Esophagus muscularis mucosa (tissue), 4 donors: ENCODE measurements around the gene CEP104. TPM values are rescaled to one million over a fixed set of nuclear protein-coding genes. Genes with fewer than 3 reads are reported as not detected.

ENCODE experiments used
- DNase-seq: peaks from one replicate; pipeline ENCODE4 v3.0.0-alpha.2; 2017; ENCODE audit errors: extremely low spot score
- H3K27ac ChIP-seq, 4 donors: fragments of 200-600 bp; sonication (generic); replicated peaks in 1 of 4; 1 replicate in 3 of 4; 2 replicates in 1 of 4; pipeline ENCODE4 v1.5.1; 2016 to 2019; ENCODE audit warnings: mild to moderate bottlenecking in 1 of 4
- H3K27me3 ChIP-seq, 4 donors: fragments of 200-600 bp; sonication (generic); one replicate each; pipeline versions ENCODE4 v1.5.1 to v1.6.0; 2016 to 2019
- H3K36me3 ChIP-seq, 4 donors: fragments of 200-600 bp; sonication (generic); one replicate each; pipeline ENCODE4 v1.5.1; 2016 to 2019
- H3K4me1 ChIP-seq, 4 donors: fragments of 200-600 bp; sonication (generic); one replicate each; pipeline ENCODE4 v1.5.1; 2016 to 2019
- H3K4me3 ChIP-seq, 4 donors: fragments of 200-600 bp; sonication (generic); 1 replicate in 2 of 4; 2 replicates in 2 of 4; pipeline ENCODE4 v1.5.1; 2016 to 2019; ENCODE audit warnings: mild to moderate bottlenecking in 4 of 4, moderate library complexity in 1 of 4
- H3K9me3 ChIP-seq, 4 donors: fragments of 200-600 bp; sonication (generic); 1 replicate in 3 of 4; 2 replicates in 1 of 4; pipeline ENCODE4 v1.5.1; 2016 to 2019
- CTCF ChIP-seq, 3 experiments: fragments of 200-600 bp in 2 of 3; fragments of 450-650 bp in 1 of 3; sonication (generic) in 2 of 3; IDR thresholded peaks; one replicate each; pipeline ENCODE4 v1.5.1; 2017 to 2019; ENCODE audit warnings: antibody characterized with exemption in 3 of 3, mild to moderate bottlenecking in 2 of 3, moderate library complexity in 1 of 3
- EP300 ChIP-seq: sonication (generic); formaldehyde crosslinking; IDR thresholded peaks from one replicate; pipeline ENCODE4 v1.6.1; 2017; ENCODE audit warnings: antibody characterized with exemption
- POLR2A ChIP-seq: fragments of 450-650 bp; IDR thresholded peaks from one replicate; pipeline ENCODE4 v1.6.1; 2017; ENCODE audit warnings: antibody characterized with exemption, moderate library complexity, mild to moderate bottlenecking, low read depth
- POLR2AphosphoS5 ChIP-seq, 2 donors: sonication (generic); formaldehyde crosslinking; IDR thresholded peaks; one replicate each; pipeline ENCODE4 v1.6.1; 2017; ENCODE audit warnings: antibody characterized with exemption in 2 of 2
- WGBS: methylation state at CpG from one replicate; pipeline ENCODE4 v1.1.5; 2018; 5-methylcytosine and 5-hydroxymethylcytosine counted together
- intact Hi-C: fragments of 100-400 bp; cut with DNase I; formaldehyde crosslinking; loops from one replicate; pipeline ENCODE4 v1.15.1; 2023
- total RNA-seq, 4 donors: library from RNA; depleted of rRNA; stranded (reverse); fragments of >200 nt; gene quantifications; one replicate each; pipeline versions ENCODE4 v1.1.0 to v1.2.1, GENCODE V29; 2016

CEP104 gene
- total RNA-seq, 4 donors from 2014 or later = 42.7 to 84.2 (median 69.8) TPM

DNA sequence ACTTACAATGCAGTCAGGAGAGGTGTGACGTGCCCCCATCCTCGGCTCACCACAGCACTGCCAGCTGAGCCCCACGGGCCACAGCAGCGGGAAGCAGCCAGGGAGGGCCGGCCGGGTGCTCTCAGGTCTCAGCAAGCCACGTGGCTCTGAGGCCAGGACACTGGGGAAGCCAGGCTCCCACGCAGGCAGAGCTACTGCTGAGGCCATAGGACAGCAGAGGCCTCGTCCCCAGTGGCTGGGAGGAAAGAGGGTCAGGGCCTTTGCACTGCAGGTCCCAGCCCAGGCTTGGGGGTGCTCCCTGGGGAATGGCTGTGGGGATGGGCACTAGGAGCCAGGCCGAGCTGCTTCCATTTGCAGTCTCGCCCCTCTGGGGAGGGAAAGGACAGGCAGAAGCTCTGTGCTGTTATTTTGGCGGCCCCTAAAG lies 66.5 kb downstream of the CEP104 start:
- TF ChIP-seq CTCF (IDR thresholded peaks at IDR 0.05) (no peak), EP300 (no peak), POLR2A (no peak), POLR2AphosphoS5 (IDR thresholded peaks at IDR 0.05) (no peak)
- intact Hi-C loops = loop anchor here (10.0 kb wide), 1 partner anchor 104 kb away; no protein-coding TSS in a partner anchor
- Histone ChIP-seq H3K9me3 (no peaks in the 10 kb centered on the region), H3K4me3 (no peak overlapping the region), H3K36me3 (peaks cover 14 to 72% (median 34%) of the 10 kb centered on the region in 4 donors), H3K27ac (no peak overlapping the region), H3K4me1 (peaks cover 31 to 77% (median 52%) of the 10 kb centered on the region in 4 donors), H3K27me3 (no peaks in the 10 kb centered on the region)
- DNase-seq = no peak
- WGBS = 70% methylated on average over 9 of the region's 12 CpGs

DNA sequence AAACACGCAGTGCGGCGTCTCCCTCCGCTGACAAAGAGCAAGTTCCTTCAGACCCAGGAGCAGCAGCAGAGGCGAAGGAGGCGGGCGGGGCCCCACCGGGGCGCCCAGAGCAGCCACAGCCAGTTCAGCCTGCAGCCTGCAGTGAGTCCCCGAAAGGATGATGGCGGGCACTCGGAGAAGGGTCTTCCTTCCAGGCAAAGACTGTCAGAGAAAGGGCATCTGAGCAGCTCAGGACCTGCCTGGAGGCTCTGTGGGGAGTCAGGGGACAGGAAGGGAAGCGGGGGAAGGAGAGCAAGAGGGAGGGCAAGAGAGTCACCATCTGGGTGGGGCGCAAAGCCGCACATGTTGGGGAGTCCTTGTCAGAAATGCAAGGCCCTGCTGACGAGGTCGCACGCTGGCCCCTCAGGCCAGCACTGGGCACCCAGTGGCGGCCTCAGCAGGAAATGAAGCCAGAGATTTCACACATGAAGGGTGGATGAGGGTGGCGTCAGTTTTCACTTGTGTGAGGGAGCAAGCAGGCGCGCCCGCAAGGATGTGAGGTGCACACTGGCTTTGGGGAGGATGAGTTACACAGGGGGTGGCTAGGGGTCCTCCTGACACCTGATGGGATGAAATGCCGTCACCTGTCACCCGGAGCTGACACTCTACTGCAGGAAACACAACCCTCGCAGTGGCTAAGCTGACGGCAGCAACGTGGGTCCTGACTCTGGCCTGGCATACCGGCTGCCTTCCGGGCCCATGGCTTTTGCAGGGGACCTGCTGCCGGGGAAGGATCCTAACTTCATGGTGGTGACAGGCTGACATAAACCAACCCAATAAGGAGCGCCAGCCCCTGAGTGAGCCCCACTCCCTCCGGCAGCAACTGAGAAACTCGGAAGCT lies 67.3 kb downstream of the CEP104 start:
- no peak for DNase-seq
- TF ChIP-seq POLR2A (no peak), EP300 (no peak), POLR2AphosphoS5 (IDR thresholded peaks at IDR 0.05) (no peak), CTCF (IDR thresholded peaks at IDR 0.05) (no peak)
- peaks cover 22 to 72% (median 47%) of the 10 kb centered on the region in 4 donors for H3K4me1 ChIP-seq
- H3K27me3 ChIP-seq = no peaks in the 10 kb centered on the region
- no peaks in the 10 kb centered on the region for H3K9me3 ChIP-seq
- intact Hi-C loops = loop anchor here (10.0 kb wide), 1 partner anchor 105 kb away; no protein-coding TSS in a partner anchor
- no peak overlapping the region for H3K4me3 ChIP-seq
- H3K27ac ChIP-seq = no peak overlapping the region
- H3K36me3 ChIP-seq = peaks cover 14 to 81% (median 43%) of the 10 kb centered on the region in 4 donors
- WGBS = 90% methylated on average over 32 of the region's 34 CpGs

GRCh38 chr1:3788756-3789420 lies 68.1 kb downstream of the CEP104 start:
- Histone ChIP-seq H3K4me3 (no peak overlapping the region), H3K9me3 (no peaks in the 10 kb centered on the region), H3K36me3 (peaks cover 22 to 89% (median 51%) of the 10 kb centered on the region in 4 donors), H3K27ac (no peak overlapping the region), H3K27me3 (no peaks in the 10 kb centered on the region), H3K4me1 (peaks cover 15 to 65% (median 39%) of the 10 kb centered on the region in 4 donors)
- intact Hi-C loops = no loop called here
- DNase-seq = no peak
- TF ChIP-seq CTCF (IDR thresholded peaks at IDR 0.05) (no peak), POLR2AphosphoS5 (IDR thresholded peaks at IDR 0.05) (no peak), EP300 (no peak), POLR2A (no peak)
- WGBS = 74% methylated on average over 11 of the region's 16 CpGs

- TF ChIP-seq CTCF (IDR thresholded peaks at IDR 0.05) (no peak), EP300 (no peak), POLR2A (no peak), POLR2AphosphoS5 (IDR thresholded peaks at IDR 0.05) (no peak)
- no peaks in the 10 kb centered on the region for H3K27me3 ChIP-seq
- peaks cover 29 to 98% (median 60%) of the 10 kb centered on the region in 4 donors for H3K36me3 ChIP-seq
- no peak overlapping the region for H3K27ac ChIP-seq
- DNase-seq = no peak
- H3K4me1 ChIP-seq = peaks cover 5 to 55% (median 30%) of the 10 kb centered on the region in 4 donors
- H3K9me3 ChIP-seq = no peaks in the 10 kb centered on the region
- intact Hi-C loops = no loop called here
- WGBS = 88% methylated on average over 22 of the region's 26 CpGs
- H3K4me3 ChIP-seq = no peak overlapping the region
Observed at GRCh38 chr1:3787745-3788605, 69.0 kb downstream of the CEP104 start.
